ENCODE data around the gene BSN. TPM values are rescaled to one million over a fixed set of nuclear protein-coding genes. Genes with fewer than 3 reads are reported as not detected.

Gene BSN
- total RNA-seq, 4 donors from 2014 or later, result under 0.01 to 0.38 (median 0.16) TPM; not detected in 1

DNA sequence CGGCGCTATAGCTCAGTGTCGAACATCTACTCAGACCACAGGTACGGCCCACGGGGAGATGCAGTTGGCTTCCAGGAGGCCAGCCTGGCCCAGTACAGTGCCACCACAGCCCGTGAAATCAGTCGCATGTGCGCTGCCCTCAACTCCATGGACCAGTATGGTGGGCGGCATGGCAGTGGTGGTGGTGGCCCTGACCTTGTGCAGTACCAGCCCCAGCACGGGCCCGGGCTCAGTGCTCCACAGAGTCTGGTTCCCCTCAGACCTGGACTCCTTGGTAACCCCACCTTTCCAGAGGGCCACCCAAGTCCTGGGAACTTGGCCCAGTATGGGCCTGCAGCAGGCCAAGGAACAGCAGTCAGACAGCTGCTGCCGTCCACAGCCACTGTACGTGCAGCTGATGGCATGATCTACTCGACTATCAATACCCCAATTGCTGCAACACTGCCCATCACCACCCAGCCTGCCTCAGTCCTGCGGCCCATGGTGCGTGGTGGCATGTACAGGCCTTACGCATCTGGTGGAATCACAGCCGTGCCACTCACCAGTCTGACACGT lies 101.5 kb downstream of the BSN start:
- TF ChIP-seq, protein P1, sequence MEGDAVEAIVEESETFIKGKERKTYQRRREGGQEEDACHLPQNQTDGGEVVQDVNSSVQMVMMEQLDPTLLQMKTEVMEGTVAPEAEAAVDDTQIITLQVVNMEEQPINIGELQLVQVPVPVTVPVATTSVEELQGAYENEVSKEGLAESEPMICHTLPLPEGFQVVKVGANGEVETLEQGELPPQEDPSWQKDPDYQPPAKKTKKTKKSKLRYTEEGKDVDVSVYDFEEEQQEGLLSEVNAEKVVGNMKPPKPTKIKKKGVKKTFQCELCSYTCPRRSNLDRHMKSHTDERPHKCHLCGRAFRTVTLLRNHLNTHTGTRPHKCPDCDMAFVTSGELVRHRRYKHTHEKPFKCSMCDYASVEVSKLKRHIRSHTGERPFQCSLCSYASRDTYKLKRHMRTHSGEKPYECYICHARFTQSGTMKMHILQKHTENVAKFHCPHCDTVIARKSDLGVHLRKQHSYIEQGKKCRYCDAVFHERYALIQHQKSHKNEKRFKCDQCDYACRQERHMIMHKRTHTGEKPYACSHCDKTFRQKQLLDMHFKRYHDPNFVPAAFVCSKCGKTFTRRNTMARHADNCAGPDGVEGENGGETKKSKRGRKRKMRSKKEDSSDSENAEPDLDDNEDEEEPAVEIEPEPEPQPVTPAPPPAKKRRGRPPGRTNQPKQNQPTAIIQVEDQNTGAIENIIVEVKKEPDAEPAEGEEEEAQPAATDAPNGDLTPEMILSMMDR (IDR thresholded peaks at IDR 0.05; ENCODE audit: low read depth), result no peak

DNA sequence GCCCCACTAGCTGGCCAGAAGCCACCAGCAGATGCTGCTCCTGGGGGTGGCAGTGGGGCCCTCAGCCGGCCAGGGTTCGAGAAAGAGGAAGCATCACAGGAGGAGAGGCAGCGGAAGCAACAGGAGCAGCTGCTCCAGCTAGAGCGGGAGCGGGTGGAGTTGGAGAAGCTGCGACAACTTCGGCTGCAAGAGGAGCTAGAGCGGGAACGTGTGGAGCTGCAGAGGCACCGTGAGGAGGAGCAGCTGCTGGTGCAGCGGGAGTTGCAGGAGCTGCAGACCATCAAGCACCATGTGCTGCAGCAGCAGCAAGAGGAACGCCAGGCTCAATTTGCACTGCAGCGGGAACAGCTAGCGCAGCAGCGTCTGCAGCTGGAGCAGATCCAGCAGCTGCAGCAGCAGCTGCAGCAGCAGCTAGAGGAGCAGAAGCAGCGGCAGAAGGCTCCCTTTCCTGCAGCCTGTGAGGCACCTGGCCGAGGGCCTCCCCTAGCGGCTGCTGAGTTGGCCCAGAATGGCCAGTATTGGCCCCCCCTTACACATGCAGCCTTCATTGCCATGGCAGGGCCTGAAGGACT lies 102.3 kb downstream of the BSN start:
- TF ChIP-seq, protein P1 (IDR thresholded peaks at IDR 0.05; ENCODE audit: low read depth), result no peak

DNA sequence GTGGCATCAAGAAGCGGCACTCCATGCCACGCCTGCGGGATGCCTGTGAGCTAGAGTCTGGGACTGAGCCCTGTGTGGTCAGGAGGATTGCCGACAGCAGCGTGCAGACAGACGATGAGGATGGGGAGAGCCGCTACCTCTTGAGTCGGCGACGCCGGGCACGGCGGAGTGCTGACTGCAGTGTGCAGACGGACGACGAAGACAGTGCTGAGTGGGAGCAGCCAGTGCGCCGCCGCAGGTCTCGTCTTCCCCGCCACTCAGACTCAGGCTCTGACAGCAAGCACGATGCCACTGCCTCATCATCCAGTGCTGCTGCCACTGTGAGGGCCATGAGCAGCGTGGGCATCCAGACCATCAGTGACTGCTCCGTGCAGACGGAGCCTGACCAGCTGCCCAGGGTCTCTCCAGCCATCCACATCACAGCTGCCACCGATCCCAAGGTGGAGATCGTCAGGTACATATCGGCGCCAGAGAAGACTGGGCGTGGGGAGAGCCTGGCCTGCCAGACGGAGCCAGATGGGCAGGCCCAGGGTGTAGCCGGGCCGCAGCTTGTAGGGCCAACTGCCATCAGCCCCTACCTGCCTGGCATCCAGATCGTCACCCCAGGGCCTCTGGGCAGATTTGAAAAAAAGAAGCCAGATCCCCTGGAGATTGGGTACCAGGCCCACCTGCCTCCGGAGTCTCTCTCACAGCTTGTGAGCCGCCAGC lies 103.1 kb downstream of the BSN start:
- TF ChIP-seq, protein P1 (IDR thresholded peaks at IDR 0.05; ENCODE audit: low read depth), result no peak

DNA sequence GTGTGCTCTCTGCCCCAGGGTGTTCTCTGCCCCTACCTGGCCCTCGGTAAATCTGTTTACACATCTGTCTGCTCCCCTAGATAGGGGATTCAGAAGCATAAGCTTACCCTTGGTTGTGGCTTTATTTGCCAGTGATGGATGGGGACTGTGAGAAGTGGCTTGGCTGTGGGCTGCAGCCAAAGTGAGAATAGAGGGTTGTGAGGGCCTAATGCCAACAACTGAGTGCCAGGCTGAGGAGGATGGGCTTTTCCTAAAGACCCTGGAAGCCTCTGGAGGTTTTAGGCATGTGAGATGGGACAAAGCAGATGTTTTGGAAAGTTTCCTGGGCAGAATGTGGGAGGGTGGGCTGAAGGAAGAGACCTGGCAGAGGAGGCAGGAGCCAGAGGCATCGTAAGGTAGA lies 104.4 kb downstream of the BSN start:
- TF ChIP-seq, protein P1 (IDR thresholded peaks at IDR 0.05; ENCODE audit: low read depth), result no peak

DNA sequence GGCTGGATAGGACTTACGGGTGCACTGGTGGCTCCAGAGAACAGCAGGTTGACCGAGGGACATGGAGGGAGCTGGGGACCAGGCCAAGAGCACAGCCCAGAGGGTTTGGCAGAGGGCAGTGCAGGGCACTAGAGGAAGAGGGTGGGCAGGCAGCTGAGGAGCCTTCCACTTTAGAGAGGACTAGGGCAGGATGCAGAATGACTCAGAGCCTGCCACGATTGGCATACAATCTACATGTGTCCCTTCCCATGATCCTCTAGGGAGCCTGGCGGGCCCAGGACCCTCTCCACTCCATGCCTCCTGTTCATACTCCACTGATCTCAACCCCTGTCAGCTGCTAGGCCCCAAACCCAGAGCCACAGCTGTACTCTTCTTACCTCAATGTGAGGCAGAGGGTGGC lies 105.5 kb downstream of the BSN start:
- TF ChIP-seq, protein P1 (IDR thresholded peaks at IDR 0.05; ENCODE audit: low read depth), result no peak

DNA sequence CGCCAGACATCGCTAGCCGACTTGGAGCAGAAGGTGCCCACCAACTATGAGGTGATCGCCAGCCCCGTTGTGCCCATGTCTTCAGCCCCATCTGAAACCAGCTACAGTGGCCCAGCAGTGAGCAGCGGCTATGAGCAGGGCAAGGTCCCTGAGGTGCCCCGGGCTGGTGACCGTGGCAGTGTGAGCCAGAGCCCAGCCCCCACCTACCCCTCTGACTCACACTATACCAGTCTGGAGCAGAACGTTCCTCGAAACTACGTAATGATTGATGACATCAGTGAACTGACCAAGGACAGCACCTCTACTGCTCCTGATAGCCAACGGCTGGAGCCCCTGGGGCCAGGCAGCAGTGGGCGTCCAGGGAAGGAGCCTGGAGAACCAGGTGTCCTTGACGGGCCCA lies 107.0 kb downstream of the BSN start:
- TF ChIP-seq, protein P1 (IDR thresholded peaks at IDR 0.05; ENCODE audit: low read depth), result no peak

DNA sequence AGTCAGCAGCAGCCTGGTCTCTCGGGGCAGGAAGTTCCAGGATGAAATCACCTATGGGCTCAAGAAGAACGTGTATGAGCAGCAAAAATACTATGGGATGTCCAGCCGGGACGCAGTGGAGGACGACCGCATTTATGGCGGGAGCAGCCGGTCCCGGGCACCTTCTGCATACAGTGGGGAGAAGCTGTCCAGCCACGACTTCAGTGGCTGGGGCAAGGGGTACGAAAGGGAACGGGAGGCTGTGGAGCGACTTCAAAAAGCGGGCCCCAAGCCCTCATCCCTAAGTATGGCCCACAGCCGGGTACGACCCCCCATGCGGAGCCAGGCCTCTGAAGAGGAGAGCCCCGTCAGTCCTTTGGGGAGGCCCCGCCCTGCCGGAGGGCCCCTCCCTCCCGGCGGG lies 107.7 kb downstream of the BSN start:
- TF ChIP-seq, protein P1 (IDR thresholded peaks at IDR 0.05; ENCODE audit: low read depth), result no peak

Data from subcutaneous adipose tissue (tissue), 4 donors.